ENCODE data around the gene POLA1. TPM values are rescaled to one million over a fixed set of nuclear protein-coding genes. Genes with fewer than 3 reads are reported as not detected.

The POLA1 gene
- total RNA-seq, 2 donors from 2014 or later, result 7.9 to 19.6 TPM

- no peak for DNase-seq
- intact Hi-C loops (cut with DNase I), result no loop called here
- H3K4me1 ChIP-seq, result no peaks in the 10 kb centered on the region
- TF ChIP-seq CTCF (IDR thresholded peaks at IDR 0.05), result no peak
- no peaks in the 10 kb centered on the region for H3K9me3 ChIP-seq
- no peaks in the 10 kb centered on the region for H3K36me3 ChIP-seq
- H3K27me3 ChIP-seq, result no peaks in the 10 kb centered on the region
- H3K27ac ChIP-seq, result no peak overlapping the region
- no peak overlapping the region for H3K4me3 ChIP-seq
- no peak overlapping the region for H3K9ac ChIP-seq (ENCODE audit: low read depth in 2 of 2, low read length in 2 of 2)
Observed at GRCh38 chrX:24890677-24891076, 197.0 kb downstream of the POLA1 start.

- Histone ChIP-seq H3K9ac (ENCODE audit: low read depth in 2 of 2, low read length in 2 of 2) (no peak overlapping the region), H3K4me3 (no peak overlapping the region), H3K27me3 (no peaks in the 10 kb centered on the region), H3K36me3 (no peaks in the 10 kb centered on the region), H3K9me3 (no peaks in the 10 kb centered on the region), H3K4me1 (no peaks in the 10 kb centered on the region), H3K27ac (no peak overlapping the region)
- intact Hi-C loops (cut with DNase I), result no loop called here
- no peak for TF ChIP-seq CTCF (IDR thresholded peaks at IDR 0.05)
- no peak for DNase-seq
Observed at GRCh38 chrX:24899391-24899790, 205.7 kb downstream of the POLA1 start.

- intact Hi-C loops (cut with DNase I), result no loop called here
- no peak overlapping the region for H3K9ac ChIP-seq (ENCODE audit: low read depth in 2 of 2, low read length in 2 of 2)
- no peaks in the 10 kb centered on the region for H3K9me3 ChIP-seq
- no peak for TF ChIP-seq CTCF (IDR thresholded peaks at IDR 0.05)
- no peaks in the 10 kb centered on the region for H3K36me3 ChIP-seq
- no peaks in the 10 kb centered on the region for H3K27me3 ChIP-seq
- no peak overlapping the region for H3K27ac ChIP-seq
- H3K4me1 ChIP-seq, result no peaks in the 10 kb centered on the region
- no peak for DNase-seq
- H3K4me3 ChIP-seq, result no peak overlapping the region
Observed at GRCh38 chrX:24900234-24900633, 206.5 kb downstream of the POLA1 start.

GRCh38 chrX:24902806-24903205, 209.1 kb downstream of the POLA1 start:
- Histone ChIP-seq H3K27me3 (no peaks in the 10 kb centered on the region), H3K9me3 (no peaks in the 10 kb centered on the region), H3K36me3 (no peaks in the 10 kb centered on the region), H3K27ac (no peak overlapping the region), H3K4me1 (no peaks in the 10 kb centered on the region), H3K9ac (ENCODE audit: low read depth in 2 of 2, low read length in 2 of 2) (no peak overlapping the region), H3K4me3 (no peak overlapping the region)
- intact Hi-C loops (cut with DNase I), result no loop called here
- no peak for TF ChIP-seq CTCF (IDR thresholded peaks at IDR 0.05)
- no peak for DNase-seq

- intact Hi-C loops (cut with DNase I), result no loop called here
- Histone ChIP-seq H3K36me3 (no peaks in the 10 kb centered on the region), H3K4me3 (no peak overlapping the region), H3K9ac (ENCODE audit: low read depth in 2 of 2, low read length in 2 of 2) (no peak overlapping the region), H3K27ac (no peak overlapping the region), H3K9me3 (no peaks in the 10 kb centered on the region), H3K27me3 (no peaks in the 10 kb centered on the region), H3K4me1 (no peaks in the 10 kb centered on the region)
- no peak for TF ChIP-seq CTCF (IDR thresholded peaks at IDR 0.05)
- DNase-seq, result no peak
Observed at GRCh38 chrX:24918715-24919114, 225.0 kb downstream of the POLA1 start.

- no peaks in the 10 kb centered on the region for H3K36me3 ChIP-seq
- no peaks in the 10 kb centered on the region for H3K4me1 ChIP-seq
- no peak for DNase-seq
- H3K9me3 ChIP-seq, result no peaks in the 10 kb centered on the region
- TF ChIP-seq CTCF (IDR thresholded peaks at IDR 0.05), result no peak
- no peaks in the 10 kb centered on the region for H3K27me3 ChIP-seq
- intact Hi-C loops (cut with DNase I), result no loop called here
- no peak overlapping the region for H3K4me3 ChIP-seq
- H3K27ac ChIP-seq, result no peak overlapping the region
- H3K9ac ChIP-seq (ENCODE audit: low read depth in 2 of 2, low read length in 2 of 2), result no peak overlapping the region
Observed at GRCh38 chrX:24920769-24921168, 227.1 kb downstream of the POLA1 start.

Data from colonic mucosa (tissue), 4 donors.